Measurements from ENCODE around the gene TBX3.
A peak's percentile ranks its signal among the peaks of the same experiment; 100 is the strongest.
"Not testable (repeated sequence)": the region's sequence is repeated elsewhere in the genome, so short reads cannot be mapped to it uniquely, and the experiment has no call there.

The TBX3 gene

GRCh38 chr12:114711689-114712152 is 27.7 kb upstream of the TBX3 start:
- no peak for TF ChIP-seq CTCF (conservative IDR thresholded peaks at IDR 0.05; ENCODE audit: low read length)
- H3K4me3 ChIP-seq (ENCODE audit: low read length), result no peak overlapping the region
- DNase-seq (ENCODE audit: low read depth), result no peak

- no peak for TF ChIP-seq CTCF (conservative IDR thresholded peaks at IDR 0.05; ENCODE audit: low read length)
- DNase-seq (ENCODE audit: low read depth), result no peak
- no peak overlapping the region for H3K4me3 ChIP-seq (ENCODE audit: low read length)
These were observed 26.2 kb upstream of the TBX3 start for GRCh38 chr12:114710151-114710550.

- no peak for TF ChIP-seq CTCF (conservative IDR thresholded peaks at IDR 0.05; ENCODE audit: low read length)
- no peak overlapping the region for H3K4me3 ChIP-seq (ENCODE audit: low read length)
- DNase-seq (ENCODE audit: low read depth), result no peak
These were observed 25.1 kb upstream of the TBX3 start for GRCh38 chr12:114709112-114709511.

- H3K4me3 ChIP-seq (ENCODE audit: low read length); DNase-seq (ENCODE audit: low read depth): not testable (repeated sequence)
These were observed 24.6 kb upstream of the TBX3 start for GRCh38 chr12:114708598-114708997.

- DNase-seq (ENCODE audit: low read depth), result peak; percentile 75
- TF ChIP-seq CTCF (conservative IDR thresholded peaks at IDR 0.05; ENCODE audit: low read length), result no peak
- no peak overlapping the region for H3K4me3 ChIP-seq (ENCODE audit: low read length)
These were observed 20.1 kb upstream of the TBX3 start for GRCh38 chr12:114704096-114704495.

GRCh38 chr12:114703060-114703493 is 19.1 kb upstream of the TBX3 start:
- no peak for DNase-seq (ENCODE audit: low read depth)
- H3K4me3 ChIP-seq (ENCODE audit: low read length), result no peak overlapping the region
- TF ChIP-seq CTCF (conservative IDR thresholded peaks at IDR 0.05; ENCODE audit: low read length), result no peak

GRCh38 chr12:114702462-114702861 is 18.5 kb upstream of the TBX3 start:
- no peak overlapping the region for H3K4me3 ChIP-seq (ENCODE audit: low read length)
- DNase-seq (ENCODE audit: low read depth), result no peak
- TF ChIP-seq CTCF (conservative IDR thresholded peaks at IDR 0.05; ENCODE audit: low read length), result no peak

- DNase-seq (ENCODE audit: low read depth), result no peak
- H3K4me3 ChIP-seq (ENCODE audit: low read length), result no peak overlapping the region
- TF ChIP-seq CTCF (conservative IDR thresholded peaks at IDR 0.05; ENCODE audit: low read length), result no peak
These were observed 17.6 kb upstream of the TBX3 start for GRCh38 chr12:114701553-114701952.

Measured in AG10803 (cell line).